Kasumi-1 (cell line): Measurements from ENCODE around the gene SLC24A5.
A peak's percentile ranks its signal among the peaks of the same experiment; 100 is the strongest.

Experiments
- DNase-seq, 2 experiments: peaks; one replicate each; lab custom pipeline; 2025; lab: John Stamatoyannopoulos, UW

SLC24A5 gene

GRCh38 chr15:48120745-48121144, at the start of gene SLC24A5:
Gene SLC24A5 (plus strand): TSS chr15:48120990. CDS start chr15:48121045, 55 bp downstream.
- DNase-seq: no peak

GRCh38 chr15:48072941-48073340, 47.8 kb upstream of the SLC24A5 start:
- DNase-seq: no peak

- DNase-seq: no peak
Observed at GRCh38 chr15:48073881-48074280, 46.9 kb upstream of the SLC24A5 start.

- no peak for DNase-seq
Observed at GRCh38 chr15:48076454-48076853, 44.3 kb upstream of the SLC24A5 start.

DNA sequence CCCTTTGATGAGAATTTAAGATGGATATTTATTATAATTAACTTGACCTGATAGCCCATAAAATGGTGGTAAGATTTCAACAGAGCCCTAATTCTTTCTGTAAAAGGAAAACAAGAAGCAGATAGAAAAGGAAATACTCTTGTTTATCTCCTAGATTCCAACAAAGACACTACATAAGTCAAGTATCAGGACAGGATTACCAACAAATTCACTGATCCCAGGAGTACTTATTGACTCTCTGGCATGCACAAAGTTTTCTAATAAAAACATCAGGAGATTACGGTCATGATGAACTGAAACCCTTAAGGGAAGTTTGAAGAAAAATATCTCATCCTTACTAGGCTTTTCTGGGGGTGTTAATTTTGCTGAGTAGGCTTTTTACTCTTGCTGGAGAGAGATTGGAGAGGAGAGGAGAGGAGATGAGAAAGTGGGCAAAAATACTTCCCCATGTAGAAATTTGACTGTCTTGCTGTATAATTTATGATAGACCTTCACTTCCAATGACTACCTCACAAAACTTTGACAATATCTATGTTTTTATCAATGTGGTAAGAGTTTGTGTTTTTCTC, 43.1 kb upstream of the SLC24A5 start:
- DNase-seq: no peak

DNA sequence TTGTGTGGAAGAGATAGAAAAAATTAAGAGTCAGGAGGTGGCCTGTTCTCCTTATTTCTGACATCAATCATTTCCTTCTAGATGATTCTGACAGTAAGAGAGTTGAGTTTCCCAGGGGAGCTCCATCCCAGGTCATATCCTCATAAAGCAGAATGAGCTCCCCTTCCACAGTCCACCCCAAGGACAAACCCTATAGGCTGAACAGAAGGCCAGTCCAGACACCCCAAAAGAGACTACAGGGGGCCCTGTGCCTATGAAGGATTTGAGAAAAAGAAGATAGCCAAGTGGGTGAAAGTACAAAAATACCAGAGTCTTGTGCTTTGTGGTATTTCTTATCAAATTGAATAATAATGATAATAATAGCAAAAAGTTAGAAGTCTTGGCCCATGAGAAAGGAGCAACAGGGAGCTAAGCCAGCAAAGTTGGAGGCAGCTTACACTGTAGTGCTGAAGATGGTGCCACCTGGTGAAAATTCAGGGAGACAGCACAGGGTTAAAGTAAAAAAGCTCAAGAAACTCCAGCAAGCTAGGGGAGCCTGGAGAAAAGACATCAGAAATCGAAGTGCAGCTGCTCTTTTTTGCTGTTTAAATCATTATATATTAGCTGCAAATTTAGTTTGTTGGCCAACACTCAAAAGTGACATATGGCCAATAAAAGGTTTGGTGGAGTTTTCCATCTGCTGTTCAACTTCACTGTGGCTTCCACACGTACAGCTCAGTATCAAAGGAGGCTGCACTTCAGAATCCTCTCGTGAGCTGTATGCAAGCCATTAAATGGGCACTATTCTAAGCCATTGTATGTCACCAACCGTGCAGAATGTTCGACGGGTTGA, 35.8 kb upstream of the SLC24A5 start:
- DNase-seq: peak; percentile 5 to 41

DNA sequence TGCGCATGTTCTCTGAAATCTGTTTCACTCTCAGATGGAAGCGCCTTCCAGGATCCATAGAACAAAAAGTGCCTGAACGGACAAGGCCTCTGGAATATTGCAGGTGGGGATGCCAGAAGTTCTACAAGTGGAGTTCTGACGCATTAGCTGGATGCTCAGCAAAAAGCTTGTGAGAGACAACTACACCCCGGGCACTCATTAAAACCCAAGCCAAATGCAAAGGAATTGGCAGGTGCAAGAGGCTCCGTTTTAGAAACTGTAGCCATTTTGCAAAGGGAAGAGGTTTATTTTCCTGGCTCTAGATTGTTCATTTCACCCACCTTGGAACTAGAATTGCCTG, 35.2 kb upstream of the SLC24A5 start:
- DNase-seq: no peak

GRCh38 chr15:48086133-48086532, 34.7 kb upstream of the SLC24A5 start:
- no peak for DNase-seq

DNA sequence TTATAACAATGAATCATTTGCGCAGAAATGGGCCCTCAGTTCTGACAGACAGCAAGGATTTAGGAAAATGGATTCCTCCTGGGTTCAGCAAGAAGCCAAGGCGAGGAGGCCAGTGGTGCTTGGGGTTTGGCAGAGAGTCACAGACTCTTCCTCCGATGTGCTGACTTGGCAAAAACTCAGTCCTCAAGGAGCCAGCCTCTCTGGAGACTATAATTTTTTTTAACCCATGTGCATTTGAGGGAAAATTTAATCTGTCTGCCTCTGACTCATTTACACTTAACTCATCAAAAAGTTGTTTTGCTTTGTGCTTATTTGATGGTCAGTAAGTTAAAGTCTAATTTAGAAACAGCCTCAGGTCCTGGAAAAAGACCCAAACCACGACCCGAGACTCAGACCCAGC, 34.2 kb upstream of the SLC24A5 start:
- no peak for DNase-seq

GRCh38 chr15:48087844-48088243, 32.9 kb upstream of the SLC24A5 start:
- no peak for DNase-seq

- no peak for DNase-seq
Observed at GRCh38 chr15:48089702-48090101, 31.1 kb upstream of the SLC24A5 start.

DNA sequence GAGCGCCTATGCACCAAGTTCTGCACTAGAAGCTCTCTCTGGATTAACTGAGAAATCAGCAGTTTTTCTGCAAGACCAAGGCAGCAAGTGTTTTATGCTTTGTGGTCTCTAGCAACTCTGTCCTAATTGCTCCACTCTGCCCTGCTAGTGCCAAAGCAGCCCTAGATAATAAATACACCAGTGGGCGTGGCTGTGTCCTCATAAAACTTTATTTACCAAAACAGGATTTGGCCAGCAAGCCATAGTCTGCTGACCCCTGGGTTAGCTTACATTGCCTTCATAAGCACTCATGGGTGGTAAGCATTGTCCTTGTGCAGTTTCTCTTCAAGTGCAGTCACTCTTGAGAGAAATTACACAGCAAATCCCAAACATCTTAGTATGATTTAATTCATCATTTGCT, 30.7 kb upstream of the SLC24A5 start:
- no peak for DNase-seq

DNA sequence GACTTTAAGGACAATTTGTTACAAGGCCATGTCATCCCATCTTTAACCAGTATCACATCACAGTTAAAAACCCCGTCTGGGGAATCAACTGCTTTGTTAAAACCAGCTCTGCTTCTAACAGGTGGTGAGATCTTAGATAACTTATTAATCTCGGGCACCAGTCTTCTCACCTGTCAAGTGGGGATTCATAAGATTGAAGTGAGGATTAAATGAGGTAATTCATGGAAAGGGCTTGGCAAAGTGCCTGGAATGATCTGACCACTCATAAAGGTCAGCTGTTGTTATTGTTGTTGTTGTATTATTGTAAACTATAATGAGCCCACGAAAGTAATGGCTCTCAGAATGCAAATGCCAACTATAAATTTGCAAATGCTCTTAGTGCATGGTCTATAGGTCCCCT, 30.1 kb upstream of the SLC24A5 start:
- DNase-seq: no peak

GRCh38 chr15:48091522-48091921, 29.3 kb upstream of the SLC24A5 start:
- DNase-seq: no peak

DNA sequence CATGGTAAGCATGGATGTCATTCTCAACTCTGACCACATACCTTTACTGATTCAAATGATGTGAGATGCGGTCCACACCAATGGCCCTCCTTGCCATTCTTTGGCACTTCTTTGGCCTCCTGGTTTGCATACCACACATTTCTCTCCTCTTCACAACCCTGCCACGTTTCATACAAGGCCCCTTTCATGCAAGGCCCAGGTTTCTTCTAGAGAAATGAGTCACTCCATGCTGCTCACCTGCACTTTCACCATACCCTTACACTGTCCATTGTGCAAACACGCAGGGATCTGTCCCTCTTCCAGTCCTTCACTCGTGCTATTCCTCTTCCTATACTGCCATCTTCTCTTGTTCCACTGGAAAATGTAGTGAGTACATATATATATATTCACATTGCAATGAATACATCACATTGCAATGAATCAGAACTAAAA, 24.4 kb upstream of the SLC24A5 start:
- no peak for DNase-seq

DNA sequence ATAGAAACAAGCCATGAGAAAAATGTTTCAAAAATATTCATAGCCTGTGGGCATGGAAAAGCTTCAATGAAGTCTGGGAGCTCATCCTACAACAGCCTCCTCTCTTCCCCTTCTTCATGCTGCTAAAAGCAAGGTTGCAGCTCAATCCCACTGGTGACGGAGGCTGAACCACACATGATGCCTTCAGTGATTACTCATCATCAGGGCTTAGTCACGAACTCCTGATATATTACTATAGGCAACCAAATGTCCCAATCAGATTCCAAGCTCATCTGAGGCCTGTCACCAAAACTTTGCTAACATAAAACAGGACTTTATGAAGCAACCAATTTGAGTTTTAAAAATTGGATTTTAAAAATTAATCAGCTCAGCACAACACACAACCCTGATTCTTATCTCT, 24.0 kb upstream of the SLC24A5 start:
- no peak for DNase-seq

GRCh38 chr15:48097264-48097663, 23.5 kb upstream of the SLC24A5 start:
- DNase-seq: no peak

- DNase-seq: no peak
Observed at GRCh38 chr15:48101376-48101961, 19.3 kb upstream of the SLC24A5 start.

DNA sequence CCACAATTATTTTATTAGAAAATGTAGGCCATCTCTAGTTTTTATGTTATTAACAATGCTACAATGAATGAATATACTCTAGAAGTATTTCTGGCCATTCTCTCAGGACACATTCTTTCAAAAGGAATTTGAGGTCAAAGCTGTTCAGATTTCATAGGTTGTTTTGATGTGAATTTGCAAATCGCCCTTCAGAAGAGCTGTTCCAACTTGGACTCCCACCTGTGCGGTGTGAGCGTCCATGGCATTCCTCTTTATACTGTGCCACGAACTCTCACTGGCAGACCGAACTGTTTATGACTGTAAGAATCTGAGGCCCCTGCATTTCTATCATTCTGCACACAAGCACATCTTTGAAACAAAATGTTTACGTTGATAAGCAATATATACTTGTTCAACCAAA, 18.6 kb upstream of the SLC24A5 start:
- no peak for DNase-seq

GRCh38 chr15:48103647-48104046, 17.1 kb upstream of the SLC24A5 start:
- DNase-seq: no peak

GRCh38 chr15:48105936-48106335, 14.9 kb upstream of the SLC24A5 start:
- no peak for DNase-seq

- DNase-seq: no peak
Observed at GRCh38 chr15:48109212-48109611, 11.6 kb upstream of the SLC24A5 start.

DNA sequence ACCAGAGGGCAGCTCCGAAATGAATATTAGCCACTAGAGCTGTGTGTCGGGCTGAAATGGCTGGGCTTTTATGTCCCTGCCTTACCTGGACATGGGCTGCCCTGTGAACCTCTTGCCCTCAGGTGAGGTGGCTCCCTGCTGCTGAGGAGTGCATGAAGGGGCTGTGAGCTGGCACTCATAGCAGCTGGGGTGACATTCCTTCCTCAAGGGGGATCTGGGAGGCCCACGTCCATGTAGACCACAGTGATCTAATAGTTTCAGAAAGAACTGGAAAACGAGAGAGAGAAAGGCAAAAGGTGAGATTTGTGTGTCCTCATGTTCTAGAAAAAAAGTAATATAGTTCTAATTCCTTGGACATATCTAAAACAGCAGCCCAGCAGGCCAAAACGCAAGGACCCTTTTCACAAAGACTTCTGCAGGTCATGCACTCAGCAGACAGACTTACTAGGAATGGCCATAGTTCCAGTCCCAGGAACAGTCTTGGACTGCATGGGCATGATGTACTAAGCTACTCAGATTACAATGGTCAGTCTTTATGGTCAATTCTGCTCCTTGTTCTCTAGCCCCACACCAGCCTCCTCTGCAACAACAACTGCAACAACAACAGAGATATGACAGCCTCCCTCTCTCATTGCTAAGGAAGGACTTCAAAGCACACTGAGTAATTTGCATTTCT, 10.8 kb upstream of the SLC24A5 start:
- DNase-seq: no peak
